AG04449 (cell line): Measurements from ENCODE around the gene YY1.

ENCODE experiments used
- CTCF ChIA-PET: fragments of 350-600 bp; formaldehyde crosslinking; extraction: SDS; loops from one replicate; lab custom pipeline; 2021; ENCODE audit warnings: antibody characterized with exemption; lab: Yijun Ruan, JAX
- POLR2A ChIA-PET: fragments of 400-600, 350-600 bp; formaldehyde crosslinking; extraction: SDS; loops from one replicate; lab custom pipeline; 2020; ENCODE audit warnings: antibody characterized with exemption, inconsistent platforms; lab: Yijun Ruan, JAX
- DNase-seq: peaks from one replicate; pipeline ENCODE4 v3.0.0-alpha.2; 2010; ENCODE audit warnings: low read depth, low spot score
- H3K4me3 ChIP-seq: 2 replicates; pipeline ENCODE4 v1.5.1; 2011; ENCODE audit warnings: low read depth, mild to moderate bottlenecking, control low read depth, low read length
- TF ChIP-seq, protein P1 (sequence below): IDR thresholded peaks from one replicate; pipeline ENCODE4 v1.5.1; 2011; ENCODE audit warnings: mild to moderate bottlenecking, moderate library complexity, low read length, control low read depth, inconsistent platforms; ENCODE audit not compliant: insufficient read depth; ENCODE audit errors: missing control alignments

The YY1 gene

DNA sequence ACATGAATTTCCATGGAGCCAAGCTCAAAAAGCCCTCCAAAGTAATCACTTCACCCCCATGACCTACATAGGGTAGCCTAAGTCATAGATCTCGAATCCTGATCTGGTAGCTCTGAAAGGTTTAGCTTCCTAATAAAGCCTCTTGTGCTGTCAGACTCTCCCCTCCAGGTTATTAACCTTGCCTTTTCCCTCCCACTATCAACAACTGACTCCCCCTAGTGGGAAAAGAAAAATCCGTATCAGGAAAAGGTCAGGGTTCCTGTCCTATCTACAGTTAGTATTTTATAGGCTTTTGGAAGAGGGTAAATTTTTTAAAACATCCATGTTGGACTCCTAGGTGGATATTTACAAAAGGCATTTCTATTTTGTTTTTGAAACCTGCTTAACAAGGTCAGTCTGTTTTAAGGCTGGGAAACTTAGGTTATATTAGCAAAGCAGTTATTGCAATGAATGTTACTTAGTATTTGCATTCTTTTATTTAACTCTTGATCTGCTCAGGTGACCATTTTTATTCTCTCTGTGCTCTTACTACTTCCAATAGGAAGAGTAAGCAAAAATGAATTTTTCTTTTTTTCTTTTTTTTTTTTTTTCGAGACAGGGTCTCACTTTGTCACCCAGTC lies 8.0 kb downstream of the YY1 start:
- POLR2A ChIA-PET, result no interaction called here
- CTCF ChIA-PET, result interaction anchor here (0.6 to 2.6 kb wide), 16 partner anchors 10 to 136 kb away, joined by 3 to 11 read pairs (median 4); no protein-coding TSS in a partner anchor
- H3K4me3 ChIP-seq, result no peak overlapping the region
- TF ChIP-seq, protein P1, sequence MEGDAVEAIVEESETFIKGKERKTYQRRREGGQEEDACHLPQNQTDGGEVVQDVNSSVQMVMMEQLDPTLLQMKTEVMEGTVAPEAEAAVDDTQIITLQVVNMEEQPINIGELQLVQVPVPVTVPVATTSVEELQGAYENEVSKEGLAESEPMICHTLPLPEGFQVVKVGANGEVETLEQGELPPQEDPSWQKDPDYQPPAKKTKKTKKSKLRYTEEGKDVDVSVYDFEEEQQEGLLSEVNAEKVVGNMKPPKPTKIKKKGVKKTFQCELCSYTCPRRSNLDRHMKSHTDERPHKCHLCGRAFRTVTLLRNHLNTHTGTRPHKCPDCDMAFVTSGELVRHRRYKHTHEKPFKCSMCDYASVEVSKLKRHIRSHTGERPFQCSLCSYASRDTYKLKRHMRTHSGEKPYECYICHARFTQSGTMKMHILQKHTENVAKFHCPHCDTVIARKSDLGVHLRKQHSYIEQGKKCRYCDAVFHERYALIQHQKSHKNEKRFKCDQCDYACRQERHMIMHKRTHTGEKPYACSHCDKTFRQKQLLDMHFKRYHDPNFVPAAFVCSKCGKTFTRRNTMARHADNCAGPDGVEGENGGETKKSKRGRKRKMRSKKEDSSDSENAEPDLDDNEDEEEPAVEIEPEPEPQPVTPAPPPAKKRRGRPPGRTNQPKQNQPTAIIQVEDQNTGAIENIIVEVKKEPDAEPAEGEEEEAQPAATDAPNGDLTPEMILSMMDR, result peak; percentile 41
- no peak for DNase-seq

DNA sequence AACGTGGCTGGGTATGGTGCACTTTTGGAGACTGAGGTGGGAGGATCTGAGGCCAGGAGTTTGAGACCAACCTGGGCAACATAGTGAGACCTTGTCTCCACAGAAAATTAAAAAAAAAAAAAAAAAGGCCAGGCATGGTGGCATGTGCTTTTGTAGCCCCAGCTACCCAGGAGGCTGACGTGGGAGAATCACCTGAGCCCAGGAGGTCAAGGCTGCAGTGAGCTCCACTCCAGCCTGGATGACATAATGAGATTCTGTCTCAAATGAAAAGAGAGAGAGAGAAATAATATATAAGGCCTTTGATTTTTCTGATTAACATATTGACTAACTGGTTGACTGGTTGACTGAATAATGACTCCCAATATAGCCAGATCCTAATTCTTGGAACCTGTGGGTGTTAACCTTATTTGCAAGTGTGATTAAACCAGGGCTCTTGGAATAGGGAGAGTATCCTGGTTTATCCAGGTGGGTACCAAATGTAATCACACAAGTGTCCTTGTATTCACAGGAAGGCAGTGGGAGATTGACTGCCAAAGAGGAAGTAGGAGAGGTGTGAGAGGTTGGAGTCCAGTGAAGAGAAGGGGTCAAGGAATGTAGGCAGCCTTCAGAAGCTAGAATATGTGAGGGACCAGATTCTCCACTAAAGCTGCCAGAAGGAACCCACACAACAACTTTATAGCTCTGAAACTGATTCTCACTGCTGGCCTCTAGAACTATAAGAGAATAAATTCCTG lies 12.0 kb downstream of the YY1 start:
- POLR2A ChIA-PET, result no interaction called here
- TF ChIP-seq, protein P1, result no peak
- CTCF ChIA-PET, result interaction anchor here (0.9 to 3.3 kb wide), 2 partner anchors 9 to 10 kb away, joined by 6 to 17 read pairs; no protein-coding TSS in a partner anchor
- no peak for DNase-seq
- H3K4me3 ChIP-seq, result no peak overlapping the region

DNA sequence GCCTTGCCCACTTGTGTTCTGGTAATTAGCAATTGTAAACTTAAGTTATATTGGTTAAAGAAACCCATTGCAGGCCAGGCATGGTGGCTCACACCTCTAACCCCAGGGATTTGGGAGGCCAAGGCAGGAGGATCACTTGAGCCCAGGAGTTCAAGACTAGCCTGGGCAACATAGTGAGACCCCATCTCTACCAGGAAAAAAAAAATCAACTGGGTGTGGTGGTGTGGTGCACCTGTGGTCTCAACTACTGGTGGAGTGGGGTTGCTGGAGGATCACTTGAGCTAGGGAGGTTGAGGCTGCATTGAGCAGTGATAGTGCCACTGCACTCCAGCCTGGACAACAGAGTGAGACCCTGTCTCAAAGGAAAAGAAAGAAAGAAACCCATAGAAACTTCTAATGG lies 13.7 kb downstream of the YY1 start:
- CTCF ChIA-PET, result interaction anchor here (1.0 to 1.3 kb wide), 3 partner anchors 11 to 33 kb away, joined by 3 to 4 read pairs (median 4); no protein-coding TSS in a partner anchor
- DNase-seq, result no peak

DNA sequence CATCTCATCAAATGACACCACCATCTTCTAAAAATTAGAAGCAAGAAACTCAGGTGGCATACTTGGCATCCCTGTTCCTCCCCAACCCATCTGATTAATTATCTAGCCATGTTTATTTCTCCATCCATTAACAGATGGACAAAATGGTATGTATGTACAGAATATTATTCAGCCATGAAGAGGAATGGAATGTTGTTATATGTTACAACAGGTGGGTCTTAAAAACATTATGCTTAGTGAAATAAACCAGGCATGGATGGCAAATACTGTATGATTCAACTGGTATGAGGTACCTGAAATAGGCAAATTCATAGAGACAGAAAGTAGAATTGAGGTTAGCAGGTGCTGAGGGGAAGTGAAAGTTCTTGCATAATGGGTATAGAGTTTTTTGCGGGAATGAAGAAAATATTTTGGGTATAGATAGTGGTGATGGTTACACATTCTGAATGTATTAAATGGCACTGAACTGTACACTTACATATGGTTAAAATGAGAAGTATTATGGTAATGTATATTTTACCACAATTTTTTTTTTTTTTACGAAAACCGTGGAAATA lies 17.5 kb downstream of the YY1 start:
- no peak for DNase-seq
- H3K4me3 ChIP-seq, result no peak overlapping the region
- ChIA-PET POLR2A (no interaction called here), CTCF (interaction anchor here (1.3 to 2.2 kb wide), 6 partner anchors 9 to 49 kb away, joined by 4 to 10 read pairs (median 6); no protein-coding TSS in a partner anchor)
- TF ChIP-seq, protein P1, result no peak

More for the DNA sequence above, 13.7 kb downstream of the YY1 start:
- H3K4me3 ChIP-seq, result no peak overlapping the region
- POLR2A ChIA-PET, result no interaction called here
- TF ChIP-seq, protein P1, result no peak

DNA sequence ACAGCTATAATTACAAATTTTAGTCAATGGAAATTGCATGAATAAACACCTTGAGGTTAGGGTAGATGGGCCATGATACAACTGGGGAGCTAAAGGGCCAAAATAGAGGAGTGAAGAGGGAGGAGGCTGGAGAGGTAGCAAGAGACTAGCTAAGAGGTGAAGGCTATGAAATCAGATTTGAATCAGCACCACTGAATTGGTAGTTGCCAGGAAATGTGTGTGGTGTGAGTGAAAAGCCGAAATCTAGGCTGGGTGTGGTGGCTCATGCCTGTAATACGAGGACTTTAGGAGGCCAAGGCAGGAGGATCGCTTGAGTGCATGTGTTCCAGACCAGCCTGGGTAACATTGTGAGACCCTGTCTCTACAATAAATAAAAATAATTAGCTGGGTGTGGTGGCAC lies 22.7 kb downstream of the YY1 start:
- DNase-seq, result no peak
- H3K4me3 ChIP-seq, result no peak overlapping the region
- CTCF ChIA-PET, result interaction anchor here (0.9 to 5.3 kb wide), 6 partner anchors 13 to 22 kb away, joined by 3 to 37 read pairs (median 6); no protein-coding TSS in a partner anchor
- TF ChIP-seq, protein P1, result no peak
- POLR2A ChIA-PET, result no interaction called here
